A549 (cell line): Measurements from ENCODE around the gene PNMA6F. TPM values are rescaled to one million over a fixed set of nuclear protein-coding genes. Genes with fewer than 3 reads are reported as not detected.
A peak's percentile ranks its signal among the peaks of the same experiment; 100 is the strongest.
"Not testable (repeated sequence)": the region's sequence is repeated elsewhere in the genome, so short reads cannot be mapped to it uniquely, and the experiment has no call there.

ENCODE experiments used
- ATAC-seq, 2 experiments: fragments of 200-7000 bp in 1 of 2; fragments of >200 bp in 1 of 2; cut with Nextera tagmentation in 1 of 2; cut with Tn5 transposase in 1 of 2; 3 replicates each; pipeline versions ENCODE4 v1.8.0 to v1.9.1; 2018 to 2020; ENCODE audit warnings: mild to moderate bottlenecking in 1 of 2, moderate library complexity in 1 of 2
- CTCF ChIA-PET: fragments of 300-600 bp; sonication (Branson Sonifier 250); formaldehyde crosslinking; extraction: SDS; loops from one replicate; lab custom pipeline; 2021; ENCODE audit warnings: antibody characterized with exemption, inconsistent platforms; lab: Yijun Ruan, JAX
- POLR2A ChIA-PET: fragments of 350-600 bp; formaldehyde crosslinking; extraction: SDS; loops from one replicate; lab custom pipeline; 2021; ENCODE audit warnings: antibody characterized with exemption, inconsistent platforms; lab: Yijun Ruan, JAX
- DNase-seq, 2 experiments: peaks; one replicate each; pipeline versions ENCODE4 v3.0.0 to v3.0.0-alpha.2; 2011 to 2016; ENCODE audit warnings: low read depth in 1 of 2, low spot score in 1 of 2
- FAIRE-seq: peaks from 2 replicates; lab custom pipeline; 2011; peaks lifted over from hg19 to GRCh38; lab: Jason Lieb, UNC
- H3K27ac ChIP-seq, 2 experiments: fragments of >200 bp; sonication (Bioruptor Twin); formaldehyde crosslinking; 3 replicates each; pipeline ENCODE4 v1.5.1; 2016 to 2017
- H3K4me1 ChIP-seq: fragments of >200 bp; sonication (Bioruptor Twin); formaldehyde crosslinking; 3 replicates; pipeline ENCODE4 v1.6.1; 2016
- H3K4me2 ChIP-seq: fragments of >200 bp; sonication (Bioruptor Twin); formaldehyde crosslinking; 3 replicates; pipeline ENCODE4 v1.6.1; 2016
- H3K4me3 ChIP-seq: fragments of >200 bp; sonication (Bioruptor Twin); formaldehyde crosslinking; 3 replicates; pipeline ENCODE4 v1.5.1; 2016
- H3K9me3 ChIP-seq: fragments of >200 bp; sonication (Bioruptor Twin); formaldehyde crosslinking; 3 replicates; pipeline ENCODE4 v1.6.1; 2016
- CHD2 ChIP-seq: fragments of 150-350 bp; IDR thresholded peaks from 2 replicates; pipeline ENCODE4 v1.6.1; 2014; ENCODE audit warnings: low read length; ENCODE audit not compliant: partially characterized antibody
- E2F6 ChIP-seq: IDR thresholded peaks from 2 replicates; pipeline ENCODE4 v1.6.1; 2012; ENCODE audit warnings: low read depth, borderline replicate concordance
- EHMT2 ChIP-seq: fragments of 200-600 bp; sonication (generic); IDR thresholded peaks from 2 replicates; pipeline ENCODE4 v1.6.1; 2016; ENCODE audit warnings: antibody characterized with exemption, low read depth, mild to moderate bottlenecking, moderate library complexity
- ESRRA ChIP-seq: fragments of 150-350 bp; IDR thresholded peaks from 2 replicates; pipeline ENCODE4 v1.6.1; 2014; ENCODE audit warnings: mild to moderate bottlenecking, low read length, borderline replicate concordance
- HDAC2 ChIP-seq: fragments of 200-600 bp; sonication (generic); IDR thresholded peaks from 2 replicates; pipeline ENCODE4 v1.6.1; 2016
- HMGXB4 ChIP-seq: fragments of 250-450 bp; sonication (Bioruptor Pico); IDR thresholded peaks from 2 replicates; pipeline ENCODE4 v1.5.0; 2021; ENCODE audit warnings: mild to moderate bottlenecking, moderate library complexity, borderline replicate concordance
- HOXA7 ChIP-seq: fragments of 250-450 bp; sonication (Bioruptor Pico); IDR thresholded peaks from 2 replicates; pipeline ENCODE4 v1.5.0; 2020; ENCODE audit warnings: mild to moderate bottlenecking, moderate library complexity
- HOXB5 ChIP-seq: fragments of 250-450 bp; sonication (Bioruptor Pico); IDR thresholded peaks from 2 replicates; pipeline ENCODE4 v1.5.0; 2020; ENCODE audit warnings: mild to moderate bottlenecking, moderate library complexity
- JUNB ChIP-seq: fragments of >200 bp; sonication (Bioruptor Twin); formaldehyde crosslinking; IDR thresholded peaks from 2 replicates; pipeline ENCODE4 v1.6.1; 2016
- KDM1A ChIP-seq: fragments of 200-600 bp; sonication (generic); IDR thresholded peaks from 2 replicates; pipeline ENCODE4 v1.6.1; 2016; ENCODE audit warnings: low read depth, mild to moderate bottlenecking
- KDM5A ChIP-seq: fragments of 200-600 bp; sonication (generic); IDR thresholded peaks from 2 replicates; pipeline ENCODE4 v1.6.1; 2016; ENCODE audit warnings: antibody characterized with exemption, mild to moderate bottlenecking
- MAFK ChIP-seq: fragments of 450-650 bp; IDR thresholded peaks from 2 replicates; pipeline ENCODE4 v1.6.1; 2014; ENCODE audit not compliant: partially characterized antibody
- NFE2L2 ChIP-seq: fragments of 150-350 bp; conservative IDR thresholded peaks from 2 replicates; pipeline ENCODE4 v1.6.1; 2014; ENCODE audit warnings: low read length
- PHF8 ChIP-seq: fragments of 200-600 bp; sonication (generic); IDR thresholded peaks from 2 replicates; pipeline ENCODE4 v1.6.1; 2016; ENCODE audit warnings: low read depth, mild to moderate bottlenecking, antibody characterized with exemption, moderate library complexity, borderline replicate concordance
- RCOR1 ChIP-seq: fragments of 150-350 bp; IDR thresholded peaks from 2 replicates; pipeline ENCODE4 v1.6.1; 2014; ENCODE audit warnings: antibody characterized with exemption, low read length, low read depth
- REST ChIP-seq: fragments of 200-600 bp; sonication (generic); IDR thresholded peaks from 2 replicates; pipeline ENCODE4 v1.6.1; 2016; ENCODE audit warnings: antibody characterized with exemption, mild to moderate bottlenecking, moderate library complexity
- RFX5 ChIP-seq: fragments of 450-650 bp; IDR thresholded peaks from 2 replicates; pipeline ENCODE4 v1.7.1; 2014; ENCODE audit warnings: antibody characterized with exemption, mild to moderate bottlenecking, moderate library complexity
- SREBF2 ChIP-seq: fragments of 450-650 bp; IDR thresholded peaks from 2 replicates; pipeline ENCODE4 v1.6.1; 2014; ENCODE audit warnings: mild to moderate bottlenecking, moderate library complexity
- TP53 ChIP-seq: fragments of 250-450 bp; sonication (Bioruptor Pico); IDR thresholded peaks from 2 replicates; pipeline ENCODE4 v1.5.0; 2021; ENCODE audit warnings: mild to moderate bottlenecking, moderate library complexity
- ZFP36 ChIP-seq: fragments of 450-650 bp; IDR thresholded peaks from 2 replicates; pipeline ENCODE4 v1.6.1; 2014; ENCODE audit warnings: borderline replicate concordance; ENCODE audit not compliant: partially characterized antibody
- ZNF302 ChIP-seq: fragments of 250-450 bp; sonication (Bioruptor Pico); IDR thresholded peaks from 2 replicates; pipeline ENCODE4 v1.9.0; 2021; ENCODE audit warnings: inconsistent platforms, mild to moderate bottlenecking, moderate library complexity
- ZSCAN20 ChIP-seq: fragments of 250-450 bp; sonication (Bioruptor Pico); IDR thresholded peaks from 2 replicates; pipeline ENCODE4 v1.8.0; 2022; ENCODE audit warnings: mild to moderate bottlenecking, moderate library complexity
- WGBS: methylation state at CpG from one replicate; pipeline ENCODE4 v1.1.6; 2017; ENCODE audit errors: missing lambda C conversion rate; 5-methylcytosine and 5-hydroxymethylcytosine counted together
- polyA plus RNA-seq, 4 experiments: library from polyadenylated mRNA; depleted of rRNA in 3 of 4; stranded (reverse); fragments of >200 nt; fragmentation: RNase III in 1 of 4; extraction: RNeasy Plus Mini Kit Qiagen cat#74134 plus additional on column Dnase treatment in 1 of 4; gene quantifications; 2 replicates in 3 of 4; 3 replicates in 1 of 4; pipeline ENCODE4 v1.2.3, GENCODE V29; 2011 to 2017

PNMA6F gene
- polyA plus RNA-seq, 2 of the 4 experiments (the other 2 are of a cell fraction) = not detected

- peak; percentile 65 for FAIRE-seq
- POLR2A ChIA-PET = no interaction called here
- no peak overlapping the region for H3K27ac ChIP-seq
- ATAC-seq = peak in 1 of 2 experiments; percentile 54; a peak in 2 of 6 replicates
- H3K4me1 ChIP-seq = no peaks in the 10 kb centered on the region
- CTCF ChIA-PET = no interaction called here
- H3K4me3 ChIP-seq = no peak overlapping the region
- no peak for TF ChIP-seq NFE2L2
- no peak for TF ChIP-seq TP53 (CRISPR knock-in tag)
- no peak for TF ChIP-seq ZFP36
- TF ChIP-seq HMGXB4 (CRISPR knock-in tag) = no peak
- no peak for TF ChIP-seq KDM5A
- no peak for TF ChIP-seq KDM1A
- TF ChIP-seq PHF8 = no peak
- TF ChIP-seq HOXA7 = no peak
- TF ChIP-seq HOXB5 (CRISPR knock-in tag) = no peak
- no peak for TF ChIP-seq EHMT2
- TF ChIP-seq RFX5 = no peak
- TF ChIP-seq CHD2 = no peak
- TF ChIP-seq HDAC2 = no peak
- TF ChIP-seq JUNB = no peak
- no peak for TF ChIP-seq SREBF2
- no peak for TF ChIP-seq REST
- no peak for DNase-seq
- WGBS = no CpG with 5 or more reads among the region's 13 CpGs
- no peak overlapping the region for H3K4me2 ChIP-seq
- no peaks in the 10 kb centered on the region for H3K9me3 ChIP-seq
Measured at GRCh38 chrX:153320555-153321184, 897 bp downstream of the PNMA6F start.

GRCh38 chrX:153320047-153320443, 1.5 kb downstream of the PNMA6F start:
- POLR2A ChIA-PET, H3K27ac ChIP-seq, H3K9me3 ChIP-seq, CTCF ChIA-PET, H3K4me1 ChIP-seq, ATAC-seq, H3K4me3 ChIP-seq, H3K4me2 ChIP-seq, DNase-seq: not testable (repeated sequence)
- WGBS = 14% methylated on average over 1 of the region's 1 CpG
- peak; percentile 76 for FAIRE-seq

GRCh38 chrX:153319295-153320046, 2.1 kb downstream of the PNMA6F start:
- H3K27ac ChIP-seq = no peak overlapping the region
- ChIA-PET CTCF (no interaction called here), POLR2A (no interaction called here)
- ATAC-seq = no peak
- no peaks in the 10 kb centered on the region for H3K9me3 ChIP-seq
- DNase-seq = no peak
- WGBS = 91% methylated on average over 14 of the region's 33 CpGs
- no peak overlapping the region for H3K4me2 ChIP-seq
- no peak for FAIRE-seq
- no peak overlapping the region for H3K4me3 ChIP-seq
- H3K4me1 ChIP-seq = no peaks in the 10 kb centered on the region
- TF ChIP-seq SREBF2 (no peak), ZSCAN20 (CRISPR knock-in tag) (no peak), RCOR1 (no peak), ESRRA (no peak), E2F6 (no peak), MAFK (no peak), REST (no peak), ZNF302 (no peak)
